AG09309 (cell line): ENCODE measurements around the gene NRXN3.
A peak's percentile ranks its signal among the peaks of the same experiment; 100 is the strongest.

ENCODE experiments used
- DNase-seq: peaks from one replicate; pipeline ENCODE4 v3.0.0-alpha.2; 2010; ENCODE audit warnings: low read depth
- H3K4me3 ChIP-seq: 2 replicates; pipeline ENCODE4 v1.5.1; 2011; ENCODE audit warnings: mild to moderate bottlenecking, low read depth, low read length, moderate library complexity; ENCODE audit not compliant: control insufficient read depth
- CTCF ChIP-seq: IDR thresholded peaks from 2 replicates; pipeline ENCODE4 v1.5.1; 2011; ENCODE audit warnings: mild to moderate bottlenecking, low read depth, low read length, inconsistent platforms; ENCODE audit not compliant: insufficient read depth, control insufficient read depth; ENCODE audit errors: missing control alignments

The NRXN3 gene

DNA sequence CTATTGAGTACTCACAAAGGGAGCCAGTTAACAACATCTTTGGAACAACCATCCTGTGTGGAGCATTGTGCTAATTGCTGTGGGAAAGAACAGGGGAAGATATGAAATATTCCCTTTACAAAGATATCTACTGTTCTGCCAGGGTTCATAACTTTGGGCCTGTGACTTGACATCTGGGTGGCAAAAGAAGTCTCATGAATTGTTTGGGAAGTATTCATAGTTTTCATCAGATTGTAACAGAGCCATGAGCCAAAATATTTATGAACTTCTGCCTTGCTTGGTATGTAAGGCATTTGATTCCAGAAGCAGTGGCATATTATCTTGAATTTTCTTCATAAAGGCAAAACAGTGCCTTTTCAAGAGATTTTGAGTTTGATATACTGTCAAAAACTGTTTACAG is 1224.9 kb downstream of the NRXN3 start:
- DNase-seq: peak; percentile 62
- TF ChIP-seq CTCF: no peak
- no peak overlapping the region for H3K4me3 ChIP-seq

- no peak overlapping the region for H3K4me3 ChIP-seq
- no peak for TF ChIP-seq CTCF
- DNase-seq: no peak
Observed at GRCh38 chr14:79404874-79405511, 1234.8 kb downstream of the NRXN3 start.

DNA sequence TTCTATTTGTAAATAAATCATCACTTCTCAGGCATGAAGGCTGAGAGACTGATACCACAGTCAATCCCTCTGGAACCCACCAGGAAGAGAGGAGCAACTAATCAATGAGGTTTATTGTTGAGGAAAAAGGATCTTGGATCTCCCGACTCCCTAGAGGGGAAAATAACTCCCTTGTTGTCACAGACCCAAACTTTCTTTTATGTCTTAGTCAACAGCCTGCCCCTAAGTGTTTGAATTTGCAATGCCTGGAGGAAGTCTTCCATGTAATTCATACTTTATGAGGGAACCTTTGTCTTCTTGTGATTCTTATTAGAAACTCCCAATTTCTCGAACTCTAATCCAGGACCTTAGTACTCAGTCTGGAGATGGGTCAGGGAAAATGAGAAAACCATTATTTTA is 1235.3 kb downstream of the NRXN3 start:
- no peak overlapping the region for H3K4me3 ChIP-seq
- TF ChIP-seq CTCF: no peak
- no peak for DNase-seq

GRCh38 chr14:79407572-79407971 is 1237.4 kb downstream of the NRXN3 start:
- no peak overlapping the region for H3K4me3 ChIP-seq

DNA sequence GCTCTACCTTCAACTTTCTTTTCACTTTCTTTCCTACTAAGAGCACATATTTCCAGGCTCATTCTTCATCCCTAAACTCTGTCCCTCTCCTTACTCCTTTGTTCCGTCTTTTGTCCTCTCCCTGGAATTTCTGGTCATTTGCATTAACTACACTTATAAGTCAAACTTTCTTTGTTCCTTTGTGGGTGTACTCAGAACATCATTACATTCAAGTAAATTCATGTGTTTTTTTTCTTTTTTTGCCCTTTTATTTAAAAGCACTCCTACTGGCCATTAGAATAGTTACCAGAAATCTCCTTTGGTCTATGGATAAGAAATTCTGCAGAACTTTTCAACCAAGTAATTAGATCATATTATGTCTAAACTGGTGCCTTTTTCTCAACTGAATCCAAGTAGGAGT is 1238.5 kb downstream of the NRXN3 start:
- DNase-seq: no peak
- no peak overlapping the region for H3K4me3 ChIP-seq
- TF ChIP-seq CTCF: no peak

More at GRCh38 chr14:79407572-79407971, 1237.4 kb downstream of the NRXN3 start:
- TF ChIP-seq CTCF: no peak
- no peak for DNase-seq

DNA sequence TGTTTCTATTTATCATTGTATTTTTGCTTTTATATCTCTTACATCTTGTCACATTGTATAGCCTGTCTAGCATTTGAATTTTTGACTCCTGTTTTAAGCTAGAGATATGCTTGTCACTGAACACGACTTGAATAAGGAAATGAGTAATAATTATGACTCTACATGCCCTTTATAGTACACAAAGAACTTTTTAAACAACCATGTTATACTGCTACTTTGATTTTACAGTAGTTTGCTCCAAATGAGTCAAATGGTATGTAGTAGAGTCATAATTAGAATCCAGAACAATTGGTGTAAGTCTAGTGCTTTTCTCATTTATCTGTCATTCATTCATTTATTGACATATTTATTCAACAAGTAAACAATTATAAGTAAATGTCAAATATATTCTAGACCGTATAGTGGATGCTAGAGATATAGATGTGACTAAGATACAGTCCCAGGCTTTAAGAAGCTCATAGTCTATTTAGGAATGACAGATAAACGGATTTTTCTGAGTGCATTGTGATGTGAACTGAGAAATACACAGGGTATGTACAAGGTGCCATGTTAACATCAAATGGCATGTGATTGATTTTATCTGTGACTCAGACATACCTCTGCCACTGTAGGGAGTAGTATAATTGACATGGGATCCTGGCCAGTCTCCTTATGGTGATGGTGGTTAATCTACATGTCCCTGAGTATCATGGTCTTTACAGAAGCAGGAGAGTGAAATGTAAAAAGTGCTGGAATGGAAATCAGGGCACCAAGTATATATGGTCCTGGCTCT is 1241.4 kb downstream of the NRXN3 start:
- no peak for TF ChIP-seq CTCF
- no peak overlapping the region for H3K4me3 ChIP-seq
- DNase-seq: no peak
